GM12801 (cell line): Measurements from ENCODE around the gene ADM.

Experiments used
- TF ChIP-seq, protein P1 (sequence below): IDR thresholded peaks from one replicate; pipeline ENCODE4 v1.5.1; 2011; ENCODE audit warnings: control low read depth; ENCODE audit not compliant: insufficient read length; ENCODE audit errors: extremely low read depth

ADM gene

DNA sequence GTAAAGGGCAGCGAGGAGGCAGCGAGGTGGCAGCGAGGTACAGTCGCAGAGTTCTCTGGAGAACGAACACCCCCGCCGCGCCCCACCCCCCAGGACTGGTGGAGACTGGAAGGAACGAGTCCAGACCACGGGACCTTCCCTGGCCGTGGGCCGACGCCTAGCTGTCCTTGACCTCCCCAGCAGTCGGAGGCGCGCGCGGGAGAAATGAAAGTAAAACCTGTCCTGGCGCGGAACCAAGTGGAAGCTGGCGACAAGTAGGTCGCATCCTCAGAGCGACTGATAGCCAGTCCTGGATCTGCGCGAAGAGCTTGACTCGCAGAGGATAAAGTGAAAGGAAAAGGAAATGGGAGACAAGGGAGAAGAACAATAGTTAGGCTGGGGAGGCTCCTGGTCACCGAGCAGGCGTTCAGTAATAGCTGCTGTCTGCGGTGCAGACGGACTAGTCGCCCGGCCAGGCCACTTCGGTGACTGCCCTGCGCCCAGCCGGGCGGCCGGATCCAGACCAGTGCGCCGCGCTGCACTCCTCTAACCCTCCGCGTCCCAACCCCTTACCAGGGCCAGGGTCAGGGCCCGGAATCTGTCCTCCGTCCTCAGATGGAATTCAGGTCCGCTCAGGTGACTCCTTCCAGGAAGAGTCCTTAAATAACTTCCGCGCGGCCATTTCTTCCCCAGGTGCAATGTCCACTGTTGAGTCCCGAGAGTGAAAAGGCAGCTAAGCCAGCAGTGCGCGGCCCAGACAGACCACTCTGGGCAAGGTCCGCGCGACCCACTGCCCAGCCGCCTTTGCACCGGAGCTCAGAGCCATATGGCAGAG lies 1.9 kb upstream of the ADM start:
- TF ChIP-seq, protein P1, sequence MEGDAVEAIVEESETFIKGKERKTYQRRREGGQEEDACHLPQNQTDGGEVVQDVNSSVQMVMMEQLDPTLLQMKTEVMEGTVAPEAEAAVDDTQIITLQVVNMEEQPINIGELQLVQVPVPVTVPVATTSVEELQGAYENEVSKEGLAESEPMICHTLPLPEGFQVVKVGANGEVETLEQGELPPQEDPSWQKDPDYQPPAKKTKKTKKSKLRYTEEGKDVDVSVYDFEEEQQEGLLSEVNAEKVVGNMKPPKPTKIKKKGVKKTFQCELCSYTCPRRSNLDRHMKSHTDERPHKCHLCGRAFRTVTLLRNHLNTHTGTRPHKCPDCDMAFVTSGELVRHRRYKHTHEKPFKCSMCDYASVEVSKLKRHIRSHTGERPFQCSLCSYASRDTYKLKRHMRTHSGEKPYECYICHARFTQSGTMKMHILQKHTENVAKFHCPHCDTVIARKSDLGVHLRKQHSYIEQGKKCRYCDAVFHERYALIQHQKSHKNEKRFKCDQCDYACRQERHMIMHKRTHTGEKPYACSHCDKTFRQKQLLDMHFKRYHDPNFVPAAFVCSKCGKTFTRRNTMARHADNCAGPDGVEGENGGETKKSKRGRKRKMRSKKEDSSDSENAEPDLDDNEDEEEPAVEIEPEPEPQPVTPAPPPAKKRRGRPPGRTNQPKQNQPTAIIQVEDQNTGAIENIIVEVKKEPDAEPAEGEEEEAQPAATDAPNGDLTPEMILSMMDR, result no peak

DNA sequence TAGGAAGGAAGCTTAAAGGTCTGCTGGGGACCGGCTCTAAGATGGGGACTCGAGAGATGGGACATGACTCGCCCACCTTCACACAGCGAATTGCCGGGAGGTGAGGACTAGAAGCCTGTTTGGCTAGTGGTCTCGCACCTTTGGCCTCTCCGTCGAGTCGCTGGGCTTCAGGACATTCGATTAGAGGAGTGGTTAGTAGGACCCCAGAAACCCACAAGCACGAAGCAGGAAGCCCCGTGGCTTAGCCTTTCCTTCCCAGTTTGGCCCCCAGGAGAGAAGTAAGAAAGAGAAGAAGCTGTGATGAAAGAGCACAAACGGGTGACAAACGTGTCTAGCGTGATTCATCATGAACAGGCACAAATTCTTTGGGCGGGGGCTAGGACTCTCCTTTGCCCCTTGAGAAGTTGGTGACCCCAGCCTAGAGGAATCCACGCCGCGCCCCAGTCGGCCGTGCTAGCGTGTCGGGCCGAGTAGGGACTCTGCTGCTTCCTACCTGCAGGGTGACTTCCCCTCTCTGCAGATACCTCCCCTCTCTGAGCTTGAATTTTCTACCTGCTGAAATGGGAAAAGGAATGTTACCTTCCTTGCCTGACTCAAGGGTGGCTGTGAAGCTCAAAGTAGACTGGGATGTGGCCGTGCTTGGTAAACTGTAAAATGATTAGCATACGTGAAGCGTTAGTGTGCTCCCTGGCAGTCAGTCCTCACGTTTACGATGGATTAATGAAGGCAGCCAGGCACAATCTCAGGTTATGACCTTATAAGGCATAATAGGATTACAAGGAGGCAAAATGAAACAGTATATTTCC lies 1.1 kb upstream of the ADM start:
- TF ChIP-seq, protein P1, result no peak

DNA sequence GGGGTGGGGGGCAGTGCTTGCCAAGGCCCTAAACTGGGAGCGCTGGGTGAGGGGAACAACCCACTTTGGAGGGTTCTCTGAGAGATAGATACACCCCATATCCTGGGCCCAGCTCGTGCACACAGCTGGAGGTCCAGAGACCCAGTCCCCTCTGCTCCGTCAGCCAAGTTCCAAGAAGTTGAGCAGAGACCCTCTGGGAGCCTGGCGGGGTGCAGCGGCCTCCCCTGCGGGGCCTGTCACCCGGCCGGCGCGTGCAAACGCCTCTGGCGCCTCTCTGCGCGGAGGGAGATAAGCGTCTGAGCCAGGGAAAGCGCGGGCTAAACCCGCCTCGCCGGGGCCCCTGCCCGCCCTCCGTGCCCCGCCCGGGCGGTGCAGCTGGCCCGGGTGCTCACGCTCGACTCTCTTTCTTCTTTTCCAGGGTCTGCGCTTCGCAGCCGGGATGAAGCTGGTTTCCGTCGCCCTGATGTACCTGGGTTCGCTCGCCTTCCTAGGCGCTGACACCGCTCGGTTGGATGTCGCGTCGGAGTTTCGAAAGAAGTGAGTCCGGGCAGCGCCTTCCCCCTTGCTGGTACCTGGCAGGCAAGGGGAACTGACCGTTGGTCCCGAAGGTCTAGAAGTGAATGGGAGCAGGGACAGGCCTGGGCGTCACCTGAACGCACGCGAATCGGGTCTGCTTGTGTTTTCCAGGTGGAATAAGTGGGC lies 540 bp downstream of the ADM start:
- TF ChIP-seq, protein P1, result no peak

DNA sequence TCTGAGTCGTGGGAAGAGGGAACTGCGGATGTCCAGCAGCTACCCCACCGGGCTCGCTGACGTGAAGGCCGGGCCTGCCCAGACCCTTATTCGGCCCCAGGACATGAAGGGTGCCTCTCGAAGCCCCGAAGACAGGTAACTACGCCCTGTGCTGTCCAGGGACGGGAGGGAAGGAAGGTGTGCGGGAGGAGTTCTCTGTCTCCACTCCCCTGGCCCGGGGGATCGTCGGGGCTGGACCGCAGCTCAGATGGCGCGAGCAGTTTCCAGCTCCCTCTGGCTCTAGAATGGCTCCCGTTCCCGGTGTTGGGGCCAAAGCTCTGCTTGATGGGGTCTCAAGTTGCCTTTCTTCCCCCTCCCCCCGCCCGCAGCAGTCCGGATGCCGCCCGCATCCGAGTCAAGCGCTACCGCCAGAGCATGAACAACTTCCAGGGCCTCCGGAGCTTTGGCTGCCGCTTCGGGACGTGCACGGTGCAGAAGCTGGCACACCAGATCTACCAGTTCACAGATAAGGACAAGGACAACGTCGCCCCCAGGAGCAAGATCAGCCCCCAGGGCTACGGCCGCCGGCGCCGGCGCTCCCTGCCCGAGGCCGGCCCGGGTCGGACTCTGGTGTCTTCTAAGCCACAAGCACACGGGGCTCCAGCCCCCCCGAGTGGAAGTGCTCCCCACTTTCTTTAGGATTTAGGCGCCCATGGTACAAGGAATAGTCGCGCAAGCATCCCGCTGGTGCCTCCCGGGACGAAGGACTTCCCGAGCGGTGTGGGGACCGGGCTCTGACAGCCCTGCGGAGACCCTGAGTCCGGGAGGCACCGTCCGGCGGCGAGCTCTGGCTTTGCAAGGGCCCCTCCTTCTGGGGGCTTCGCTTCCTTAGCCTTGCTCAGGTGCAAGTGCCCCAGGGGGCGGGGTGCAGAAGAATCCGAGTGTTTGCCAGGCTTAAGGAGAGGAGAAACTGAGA lies 1.4 kb downstream of the ADM start:
- TF ChIP-seq, protein P1, result no peak

DNA sequence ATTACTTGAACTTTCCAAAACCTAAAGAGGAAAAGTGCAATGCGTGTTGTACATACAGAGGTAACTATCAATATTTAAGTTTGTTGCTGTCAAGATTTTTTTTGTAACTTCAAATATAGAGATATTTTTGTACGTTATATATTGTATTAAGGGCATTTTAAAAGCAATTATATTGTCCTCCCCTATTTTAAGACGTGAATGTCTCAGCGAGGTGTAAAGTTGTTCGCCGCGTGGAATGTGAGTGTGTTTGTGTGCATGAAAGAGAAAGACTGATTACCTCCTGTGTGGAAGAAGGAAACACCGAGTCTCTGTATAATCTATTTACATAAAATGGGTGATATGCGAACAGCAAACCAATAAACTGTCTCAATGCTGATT lies 2.1 kb downstream of the ADM start:
- TF ChIP-seq, protein P1, result no peak

DNA sequence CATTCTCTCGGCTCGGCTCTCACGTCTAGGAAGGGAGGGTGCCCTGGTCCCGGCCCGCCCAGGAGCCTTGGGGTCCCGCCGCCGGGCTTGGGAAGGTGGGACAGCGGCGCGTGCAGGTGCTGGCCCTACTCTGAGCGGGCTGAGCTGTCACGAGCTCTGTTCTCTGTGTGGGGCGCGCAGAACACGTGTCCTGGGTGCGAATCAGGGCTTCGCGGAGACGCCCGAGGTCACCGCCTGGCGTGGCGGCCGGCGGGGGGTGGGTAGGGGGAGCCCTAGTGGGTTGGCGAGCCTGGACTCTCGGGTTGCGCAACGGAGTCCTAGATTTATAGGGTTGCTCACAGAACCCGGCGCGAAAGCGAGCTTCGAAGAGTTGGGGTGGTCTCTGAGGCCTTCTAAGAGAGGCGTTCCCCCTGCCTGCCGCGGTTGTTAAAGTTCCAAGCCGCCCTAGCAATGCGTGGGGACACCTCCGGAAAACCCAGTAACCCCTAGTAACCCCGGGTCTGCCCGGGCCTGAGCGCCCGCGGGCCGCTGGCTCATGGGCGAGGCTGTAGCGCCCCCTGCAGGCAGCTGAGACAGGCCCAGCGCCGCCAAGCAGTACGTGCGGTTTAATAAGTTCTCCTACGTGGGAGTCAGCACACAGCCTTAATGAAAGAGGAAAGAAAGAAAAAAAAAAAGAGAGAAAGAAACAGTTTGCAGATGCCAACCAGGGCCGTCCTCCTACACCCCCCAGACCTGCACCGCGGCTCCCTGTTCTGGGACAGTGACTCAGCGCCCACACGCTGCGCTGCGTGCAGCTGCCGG lies 2.7 kb downstream of the ADM start:
- TF ChIP-seq, protein P1, result no peak
